ENCODE data around the gene TMTC1. TPM values are rescaled to one million over a fixed set of nuclear protein-coding genes. Genes with fewer than 3 reads are reported as not detected.

Gene TMTC1
- total and polyA plus RNA-seq, 9 of the 15 experiments (the other 6 are each of a cell fraction or from before 2014, with no cell fraction given): under 0.01 to 0.18 (median 0.06) TPM; not detected in 2

GRCh38 chr12:29682088-29682487 is 101.7 kb downstream of the TMTC1 start:
- in situ Hi-C loops (cut with MboI): no loop called here

More at GRCh38 chr12:29682088-29682487, 101.7 kb downstream of the TMTC1 start:
- H3K27me3 ChIP-seq (ENCODE audit: control insufficient read depth in 2 of 2, insufficient read depth in 2 of 2, low read length in 2 of 2): no peaks in the 10 kb centered on the region
- intact Hi-C loops (cut with micrococcal nuclease): no loop called here
- no peak for TF ChIP-seq TARDBP (IDR thresholded peaks at IDR 0.05)
- no peak for TF ChIP-seq ZNF77 (CRISPR knock-in tag; IDR thresholded peaks at IDR 0.05)
- TF ChIP-seq HNRNPH1 (optimal IDR thresholded peaks at IDR 0.05; ENCODE audit: low read depth, low read length): no peak
- TF ChIP-seq ZNF134 (CRISPR knock-in tag; conservative IDR thresholded peaks at IDR 0.05): no peak
- no peak for TF ChIP-seq ZNF75A (CRISPR knock-in tag; IDR thresholded peaks at IDR 0.05)
- TF ChIP-seq ZNF224 (CRISPR knock-in tag; IDR thresholded peaks at IDR 0.05): no peak
- TF ChIP-seq SIN3B (IDR thresholded peaks at IDR 0.05; ENCODE audit: low read depth): no peak
- no peak for TF ChIP-seq TEAD2 (tag; IDR thresholded peaks at IDR 0.05)
- no peak for TF ChIP-seq CBX2 (IDR thresholded peaks at IDR 0.05; ENCODE audit: insufficient read depth, low read length, poor library complexity, severe bottlenecking)
- no peak for TF ChIP-seq ZNF384 (IDR thresholded peaks at IDR 0.05; ENCODE audit: low read depth, low read length)
- no peak for TF ChIP-seq BRD9 (IDR thresholded peaks at IDR 0.05; ENCODE audit: low read depth, partially characterized antibody)
- no peak for TF ChIP-seq ZFPM2 (CRISPR knock-in tag; IDR thresholded peaks at IDR 0.05)
- no peak for TF ChIP-seq ATF6 (CRISPR knock-in tag; IDR thresholded peaks at IDR 0.05)
- TF ChIP-seq IFI16 (CRISPR knock-in tag; IDR thresholded peaks at IDR 0.05): no peak
- no peak for TF ChIP-seq SMARCB1 (IDR thresholded peaks at IDR 0.05; ENCODE audit: insufficient read length, low read depth)
- TF ChIP-seq ZNF232 (CRISPR knock-in tag; IDR thresholded peaks at IDR 0.05): no peak
- TF ChIP-seq ZC3H4 (CRISPR knock-in tag; IDR thresholded peaks at IDR 0.05; ENCODE audit: borderline replicate concordance): no peak
- no peak for TF ChIP-seq MAX (CRISPR knock-in tag; IDR thresholded peaks at IDR 0.05)
- TF ChIP-seq HNRNPUL1 (IDR thresholded peaks at IDR 0.05; ENCODE audit: low read length): no peak
- no peak for TF ChIP-seq SRF (CRISPR knock-in tag; IDR thresholded peaks at IDR 0.05)
- ChIA-PET POLR2A (no interaction called here), CTCF (ENCODE audit: low intra/inter-chr PET ratio) (no interaction called here)
- no peaks in the 10 kb centered on the region for H3K79me2 ChIP-seq (ENCODE audit: control insufficient read depth, insufficient read depth, low read length)
- H3K9ac ChIP-seq (ENCODE audit: insufficient read depth in 1 of 2, low read depth in 2 of 2, low read length in 2 of 2): no peak overlapping the region
- no peaks in the 10 kb centered on the region for H4K20me1 ChIP-seq (replicated peaks; ENCODE audit: control insufficient read depth, insufficient read depth, low read length)
- no peak for DNase-seq (ENCODE audit: extremely low read depth in 1 of 4, low spot score in 3 of 4)
- H3K9me3 ChIP-seq (replicated peaks; ENCODE audit: control insufficient read depth, insufficient read depth, low read depth, low read length): no peaks in the 10 kb centered on the region
- H3K4me3 ChIP-seq: no peak overlapping the region
- no TSS peak for BruUV-seq (replicated peaks)
- WGBS (ENCODE audit: insufficient coverage, low coverage, missing lambda C conversion rate): 2% methylated on average over 3 of the region's 3 CpGs
- FAIRE-seq: no peak
- no peaks in the 10 kb centered on the region for H3K36me3 ChIP-seq (ENCODE audit: control insufficient read depth, insufficient read depth, low read length)
- no peaks in the 10 kb centered on the region for H3K9me1 ChIP-seq (ENCODE audit: control insufficient read depth, insufficient read depth, low read length)
- ATAC-seq: no peak
- H3K4me2 ChIP-seq (ENCODE audit: insufficient read depth, low read length): no peak overlapping the region
- H3K4me1 ChIP-seq (replicated peaks in 1 of 2; ENCODE audit: control insufficient read depth in 2 of 2, insufficient read depth in 2 of 2, low read length in 2 of 2): no peaks in the 10 kb centered on the region
- H2AFZ ChIP-seq (ENCODE audit: low read depth, low read length): no peak overlapping the region
- H3K27ac ChIP-seq (ENCODE audit: extremely low read depth, low read depth, low read length): no peak overlapping the region

All from K562 (cell line).